Gastrocnemius medialis (tissue), 4 donors: Measurements from ENCODE around the gene NMRK1.

ENCODE experiments used
- POLR2A ChIP-seq, 2 donors: fragments of 450-650 bp; IDR thresholded peaks; one replicate each; pipeline ENCODE4 v1.6.1; 2017; ENCODE audit warnings: antibody characterized with exemption in 2 of 2, mild to moderate bottlenecking in 2 of 2, moderate library complexity in 2 of 2
- TF ChIP-seq, protein P1 (sequence below), 5 experiments: fragments of 450-650 bp in 3 of 5; fragments of 200-600 bp in 2 of 5; sonication (generic) in 2 of 5; IDR thresholded peaks in 4 of 5; conservative IDR thresholded peaks in 1 of 5; 1 replicate in 4 of 5; 2 replicates in 1 of 5; pipeline ENCODE4 v1.5.1; 2016 to 2019; ENCODE audit warnings: antibody characterized with exemption in 5 of 5, mild to moderate bottlenecking in 3 of 5, moderate library complexity in 3 of 5

DNA sequence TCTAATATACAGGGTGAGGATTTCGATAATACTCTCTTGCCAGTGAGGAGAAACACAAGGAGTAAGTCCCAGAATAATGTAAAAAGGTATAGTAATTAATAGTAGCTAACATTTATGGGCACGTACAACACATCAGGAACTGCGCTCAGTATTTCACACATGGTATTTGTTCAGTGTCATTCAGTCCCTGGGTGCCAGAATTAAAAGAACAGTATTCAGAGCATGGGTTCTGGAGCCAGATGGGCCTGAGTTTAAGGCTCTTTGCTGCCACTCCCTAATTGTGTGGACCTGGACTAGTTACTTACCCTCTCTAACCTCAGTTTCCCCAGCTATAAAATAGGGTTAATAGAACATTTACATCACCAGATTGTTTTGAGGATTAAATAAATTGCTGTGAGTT, 16.7 kb upstream of the NMRK1 start:
- TF ChIP-seq, protein P1, sequence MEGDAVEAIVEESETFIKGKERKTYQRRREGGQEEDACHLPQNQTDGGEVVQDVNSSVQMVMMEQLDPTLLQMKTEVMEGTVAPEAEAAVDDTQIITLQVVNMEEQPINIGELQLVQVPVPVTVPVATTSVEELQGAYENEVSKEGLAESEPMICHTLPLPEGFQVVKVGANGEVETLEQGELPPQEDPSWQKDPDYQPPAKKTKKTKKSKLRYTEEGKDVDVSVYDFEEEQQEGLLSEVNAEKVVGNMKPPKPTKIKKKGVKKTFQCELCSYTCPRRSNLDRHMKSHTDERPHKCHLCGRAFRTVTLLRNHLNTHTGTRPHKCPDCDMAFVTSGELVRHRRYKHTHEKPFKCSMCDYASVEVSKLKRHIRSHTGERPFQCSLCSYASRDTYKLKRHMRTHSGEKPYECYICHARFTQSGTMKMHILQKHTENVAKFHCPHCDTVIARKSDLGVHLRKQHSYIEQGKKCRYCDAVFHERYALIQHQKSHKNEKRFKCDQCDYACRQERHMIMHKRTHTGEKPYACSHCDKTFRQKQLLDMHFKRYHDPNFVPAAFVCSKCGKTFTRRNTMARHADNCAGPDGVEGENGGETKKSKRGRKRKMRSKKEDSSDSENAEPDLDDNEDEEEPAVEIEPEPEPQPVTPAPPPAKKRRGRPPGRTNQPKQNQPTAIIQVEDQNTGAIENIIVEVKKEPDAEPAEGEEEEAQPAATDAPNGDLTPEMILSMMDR (IDR thresholded peaks at IDR 0.05 in 4 of 5, conservative IDR thresholded peaks at IDR 0.05 in 1 of 5): no peak
- no peak for TF ChIP-seq POLR2A (IDR thresholded peaks at IDR 0.05)
